ENCODE results near the gene RGS14. TPM values are rescaled to one million over a fixed set of nuclear protein-coding genes. Genes with fewer than 3 reads are reported as not detected.

Gene RGS14
- total RNA-seq, 4 donors from 2014 or later, result 3.7 to 18.3 (median 11.9) TPM

GRCh38 chr5:177393206-177393765 lies 35.6 kb downstream of the RGS14 start:
- Histone ChIP-seq H3K27me3 (peaks cover 0 to 47% (median 1%) of the 10 kb centered on the region in 4 donors), H3K9me3 (no peaks in the 10 kb centered on the region), H3K36me3 (no peaks in the 10 kb centered on the region), H3K27ac (replicated peaks in 1 of 4) (no peak overlapping the region), H3K4me3 (no peak overlapping the region), H3K4me1 (peaks cover 0 to 21% (median 13%) of the 10 kb centered on the region in 4 donors)
- no peak for DNase-seq (ENCODE audit: extremely low spot score)
- no peak for TF ChIP-seq EP300 (IDR thresholded peaks at IDR 0.05)
- TF ChIP-seq POLR2A (IDR thresholded peaks at IDR 0.05; ENCODE audit: low read depth), result no peak
- TF ChIP-seq, protein P1, sequence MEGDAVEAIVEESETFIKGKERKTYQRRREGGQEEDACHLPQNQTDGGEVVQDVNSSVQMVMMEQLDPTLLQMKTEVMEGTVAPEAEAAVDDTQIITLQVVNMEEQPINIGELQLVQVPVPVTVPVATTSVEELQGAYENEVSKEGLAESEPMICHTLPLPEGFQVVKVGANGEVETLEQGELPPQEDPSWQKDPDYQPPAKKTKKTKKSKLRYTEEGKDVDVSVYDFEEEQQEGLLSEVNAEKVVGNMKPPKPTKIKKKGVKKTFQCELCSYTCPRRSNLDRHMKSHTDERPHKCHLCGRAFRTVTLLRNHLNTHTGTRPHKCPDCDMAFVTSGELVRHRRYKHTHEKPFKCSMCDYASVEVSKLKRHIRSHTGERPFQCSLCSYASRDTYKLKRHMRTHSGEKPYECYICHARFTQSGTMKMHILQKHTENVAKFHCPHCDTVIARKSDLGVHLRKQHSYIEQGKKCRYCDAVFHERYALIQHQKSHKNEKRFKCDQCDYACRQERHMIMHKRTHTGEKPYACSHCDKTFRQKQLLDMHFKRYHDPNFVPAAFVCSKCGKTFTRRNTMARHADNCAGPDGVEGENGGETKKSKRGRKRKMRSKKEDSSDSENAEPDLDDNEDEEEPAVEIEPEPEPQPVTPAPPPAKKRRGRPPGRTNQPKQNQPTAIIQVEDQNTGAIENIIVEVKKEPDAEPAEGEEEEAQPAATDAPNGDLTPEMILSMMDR (IDR thresholded peaks at IDR 0.05), result no peak
- TF ChIP-seq POLR2AphosphoS5 (IDR thresholded peaks at IDR 0.05), result no peak
- WGBS, result 86% methylated on average over 1 of the region's 1 CpG
- intact Hi-C loops (cut with DNase I), result no loop called here

DNA sequence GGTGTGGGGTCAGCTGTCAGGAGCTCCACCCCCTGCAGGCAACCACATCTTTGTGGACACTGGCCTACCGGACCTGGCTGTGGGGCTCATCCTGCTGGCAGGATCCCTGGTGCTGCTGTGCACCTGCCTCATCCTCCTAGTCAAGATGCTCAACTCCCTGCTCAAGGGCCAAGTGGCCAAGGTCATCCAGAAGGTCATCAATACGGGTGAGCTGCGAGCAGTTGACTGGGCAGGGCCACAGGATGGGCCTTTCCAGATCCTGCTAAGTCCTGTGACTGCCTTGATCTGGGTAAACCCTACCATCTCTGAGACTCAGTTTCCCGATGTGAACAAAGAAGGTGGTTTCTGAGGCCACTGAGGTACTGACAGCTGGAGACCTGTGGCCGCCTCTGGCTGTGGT lies 36.3 kb downstream of the RGS14 start:
- TF ChIP-seq, protein P1 (IDR thresholded peaks at IDR 0.05), result no peak
- TF ChIP-seq POLR2A (IDR thresholded peaks at IDR 0.05; ENCODE audit: low read depth), result no peak
- no peak for TF ChIP-seq POLR2AphosphoS5 (IDR thresholded peaks at IDR 0.05)
- no peak for TF ChIP-seq EP300 (IDR thresholded peaks at IDR 0.05)
- no peak for DNase-seq (ENCODE audit: extremely low spot score)
- no peak overlapping the region for H3K4me3 ChIP-seq
- no peak overlapping the region for H3K27ac ChIP-seq (replicated peaks in 1 of 4)
- WGBS, result 70% methylated on average over 2 of the region's 5 CpGs
- no peaks in the 10 kb centered on the region for H3K36me3 ChIP-seq
- H3K27me3 ChIP-seq, result peaks cover 0 to 49% (median 7%) of the 10 kb centered on the region in 4 donors
- H3K9me3 ChIP-seq, result no peaks in the 10 kb centered on the region
- H3K4me1 ChIP-seq, result peaks cover 0 to 16% (median 13%) of the 10 kb centered on the region in 4 donors
- intact Hi-C loops (cut with DNase I), result no loop called here

DNA sequence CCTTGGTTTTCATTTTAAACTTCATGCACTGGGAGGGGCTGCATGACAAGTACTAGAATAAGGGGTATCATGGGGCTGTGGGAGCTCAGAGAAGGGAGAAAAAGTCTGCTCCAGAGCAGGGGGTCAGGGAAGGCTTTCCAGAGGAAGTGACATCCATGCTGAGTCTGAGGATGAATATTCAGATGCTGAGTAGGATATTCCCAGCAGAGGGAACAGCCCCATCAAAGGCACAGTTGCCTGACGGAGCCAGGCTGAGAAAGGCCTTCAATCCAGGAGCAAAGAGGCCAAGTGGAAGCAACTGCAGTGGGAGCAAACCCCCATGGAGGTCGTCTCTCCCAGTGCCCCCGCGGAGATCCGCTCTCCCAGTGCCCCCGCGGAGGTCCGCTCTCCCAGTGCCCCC lies 38.4 kb downstream of the RGS14 start:
- intact Hi-C loops (cut with DNase I), result no loop called here
- TF ChIP-seq POLR2A (IDR thresholded peaks at IDR 0.05; ENCODE audit: low read depth) (no peak), EP300 (IDR thresholded peaks at IDR 0.05) (no peak), POLR2AphosphoS5 (IDR thresholded peaks at IDR 0.05) (no peak)
- TF ChIP-seq, protein P1 (IDR thresholded peaks at IDR 0.05), result no peak
- peaks cover 6 to 13% (median 11%) of the 10 kb centered on the region in 4 donors for H3K4me1 ChIP-seq
- DNase-seq (ENCODE audit: extremely low spot score), result no peak
- no peaks in the 10 kb centered on the region for H3K36me3 ChIP-seq
- H3K27me3 ChIP-seq, result peaks cover 6 to 61% (median 28%) of the 10 kb centered on the region in 4 donors
- 57% methylated on average over 1 of the region's 8 CpGs for WGBS
- H3K9me3 ChIP-seq, result no peaks in the 10 kb centered on the region
- no peak overlapping the region for H3K27ac ChIP-seq (replicated peaks in 1 of 4)
- no peak overlapping the region for H3K4me3 ChIP-seq

GRCh38 chr5:177396807-177397206 lies 39.1 kb downstream of the RGS14 start:
- Histone ChIP-seq H3K36me3 (no peaks in the 10 kb centered on the region), H3K4me3 (no peak overlapping the region), H3K9me3 (no peaks in the 10 kb centered on the region), H3K4me1 (peaks cover 6 to 14% (median 11%) of the 10 kb centered on the region in 4 donors), H3K27ac (replicated peaks in 1 of 4) (no peak overlapping the region), H3K27me3 (peaks cover 6 to 68% (median 35%) of the 10 kb centered on the region in 4 donors)
- intact Hi-C loops (cut with DNase I), result no loop called here
- no peak for DNase-seq (ENCODE audit: extremely low spot score)
- 92% methylated on average over 4 of the region's 10 CpGs for WGBS
- TF ChIP-seq, protein P1 (IDR thresholded peaks at IDR 0.05), result no peak
- TF ChIP-seq POLR2AphosphoS5 (IDR thresholded peaks at IDR 0.05), result no peak
- TF ChIP-seq POLR2A (IDR thresholded peaks at IDR 0.05; ENCODE audit: low read depth), result no peak
- TF ChIP-seq EP300 (IDR thresholded peaks at IDR 0.05), result no peak
